Measurements from ENCODE around the gene IGSF22.

Gene IGSF22

DNA sequence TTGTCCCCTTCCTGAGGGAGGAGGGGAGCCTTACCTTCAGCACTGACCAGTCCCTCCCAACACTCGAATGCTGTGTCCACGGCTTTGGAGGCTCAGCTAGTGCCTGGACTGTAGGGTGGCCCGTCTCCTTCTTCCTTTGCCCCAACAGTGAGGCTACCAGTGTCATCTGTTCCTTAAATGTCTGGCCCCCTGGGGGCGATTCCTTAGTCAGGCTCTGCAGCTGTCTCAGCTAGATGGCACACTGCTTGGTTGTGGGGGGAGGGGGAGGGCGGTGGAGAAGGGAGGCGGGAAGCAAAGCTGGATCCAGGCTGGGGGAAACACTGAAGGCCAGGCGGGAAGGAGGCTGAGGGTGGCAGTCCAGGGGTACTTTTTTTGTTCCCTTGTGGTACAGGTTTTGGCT is at the start of gene IGSF22:
IGSF22 (minus strand) TSS at position 149 of the 400 bp plus-strand sequence. CDS start 1,952 bp downstream, outside the sequence.
- no peak within 1 kb of the TSS for H3K4me3 ChIP-seq (replicated peaks in 1 of 2; ENCODE audit: low read depth in 2 of 2, low read length in 2 of 2)
- DNase-seq (ENCODE audit: low read depth in 2 of 2) = no peak
- TF ChIP-seq, protein P1, sequence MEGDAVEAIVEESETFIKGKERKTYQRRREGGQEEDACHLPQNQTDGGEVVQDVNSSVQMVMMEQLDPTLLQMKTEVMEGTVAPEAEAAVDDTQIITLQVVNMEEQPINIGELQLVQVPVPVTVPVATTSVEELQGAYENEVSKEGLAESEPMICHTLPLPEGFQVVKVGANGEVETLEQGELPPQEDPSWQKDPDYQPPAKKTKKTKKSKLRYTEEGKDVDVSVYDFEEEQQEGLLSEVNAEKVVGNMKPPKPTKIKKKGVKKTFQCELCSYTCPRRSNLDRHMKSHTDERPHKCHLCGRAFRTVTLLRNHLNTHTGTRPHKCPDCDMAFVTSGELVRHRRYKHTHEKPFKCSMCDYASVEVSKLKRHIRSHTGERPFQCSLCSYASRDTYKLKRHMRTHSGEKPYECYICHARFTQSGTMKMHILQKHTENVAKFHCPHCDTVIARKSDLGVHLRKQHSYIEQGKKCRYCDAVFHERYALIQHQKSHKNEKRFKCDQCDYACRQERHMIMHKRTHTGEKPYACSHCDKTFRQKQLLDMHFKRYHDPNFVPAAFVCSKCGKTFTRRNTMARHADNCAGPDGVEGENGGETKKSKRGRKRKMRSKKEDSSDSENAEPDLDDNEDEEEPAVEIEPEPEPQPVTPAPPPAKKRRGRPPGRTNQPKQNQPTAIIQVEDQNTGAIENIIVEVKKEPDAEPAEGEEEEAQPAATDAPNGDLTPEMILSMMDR (IDR thresholded peaks at IDR 0.05; ENCODE audit: low read depth, low read length) = no peak

DNA sequence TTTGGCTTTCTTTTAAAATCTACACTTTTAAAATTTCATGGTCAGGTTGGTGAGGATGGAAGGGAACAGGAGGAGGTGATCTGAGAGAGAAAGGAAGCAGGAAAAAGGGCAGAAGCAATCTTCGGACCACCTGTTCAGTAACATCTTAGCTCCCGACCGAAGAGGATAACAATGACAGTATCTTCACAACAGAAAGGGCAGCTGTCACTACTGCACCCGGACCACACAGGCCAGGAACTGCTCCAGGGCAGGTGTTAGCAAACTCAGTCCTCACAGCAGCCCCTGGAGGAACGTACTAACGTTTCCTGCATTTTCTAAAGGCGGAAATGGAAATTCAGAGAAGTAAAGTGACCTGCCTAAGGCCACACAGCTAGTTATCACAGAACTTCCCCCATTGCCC is 48.8 kb upstream of the IGSF22 start:
- TF ChIP-seq, protein P1 (IDR thresholded peaks at IDR 0.05; ENCODE audit: low read depth, low read length) = no peak
- no peak for DNase-seq (ENCODE audit: low read depth in 2 of 2)
- H3K4me3 ChIP-seq (replicated peaks in 1 of 2; ENCODE audit: low read depth in 2 of 2, low read length in 2 of 2) = no peak overlapping the region

DNA sequence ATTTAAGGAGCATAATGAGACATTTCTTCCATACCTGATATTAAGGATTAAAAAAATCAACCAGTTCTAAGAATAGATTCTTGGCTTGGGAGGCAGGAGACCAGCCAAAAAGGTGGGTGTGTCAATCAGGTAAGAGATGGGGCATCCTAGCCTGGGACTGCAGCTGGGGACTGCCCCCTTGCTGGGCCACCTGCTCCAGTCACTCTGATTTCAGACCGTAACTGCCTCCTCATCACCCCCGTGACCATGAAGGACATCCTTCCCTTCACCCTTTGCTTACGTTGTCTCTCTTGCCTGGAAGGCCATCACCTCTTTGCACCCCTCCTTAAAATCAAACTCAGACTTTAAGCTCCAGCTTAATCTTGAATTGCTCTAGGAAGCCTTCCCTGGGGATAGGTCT is 47.7 kb upstream of the IGSF22 start:
- no peak for DNase-seq (ENCODE audit: low read depth in 2 of 2)
- TF ChIP-seq, protein P1 (IDR thresholded peaks at IDR 0.05; ENCODE audit: low read depth, low read length) = no peak
- H3K4me3 ChIP-seq (replicated peaks in 1 of 2; ENCODE audit: low read depth in 2 of 2, low read length in 2 of 2) = no peak overlapping the region

DNA sequence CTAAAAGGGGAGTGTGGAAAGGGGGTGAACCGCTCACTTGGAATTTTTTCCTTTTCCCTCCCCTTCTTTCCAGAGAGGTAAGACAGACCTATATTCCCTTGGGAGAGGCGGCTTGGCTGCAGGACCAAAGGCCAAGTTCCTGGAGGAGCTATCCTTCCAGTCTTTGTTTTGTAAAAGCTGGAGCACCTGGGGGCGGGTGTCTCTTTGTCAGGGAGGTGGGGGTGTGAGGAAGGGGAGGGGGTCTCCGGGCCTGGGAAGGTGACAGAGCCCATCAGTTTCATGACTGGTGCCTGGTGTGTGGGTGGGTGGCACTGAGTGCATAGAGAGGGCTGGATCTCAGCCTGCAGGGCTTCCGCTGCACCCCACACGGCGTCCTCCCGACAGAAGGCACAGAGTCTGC is 47.1 kb upstream of the IGSF22 start:
- TF ChIP-seq, protein P1 (IDR thresholded peaks at IDR 0.05; ENCODE audit: low read depth, low read length) = no peak
- no peak overlapping the region for H3K4me3 ChIP-seq (replicated peaks in 1 of 2; ENCODE audit: low read depth in 2 of 2, low read length in 2 of 2)
- DNase-seq (ENCODE audit: low read depth in 2 of 2) = no peak

DNA sequence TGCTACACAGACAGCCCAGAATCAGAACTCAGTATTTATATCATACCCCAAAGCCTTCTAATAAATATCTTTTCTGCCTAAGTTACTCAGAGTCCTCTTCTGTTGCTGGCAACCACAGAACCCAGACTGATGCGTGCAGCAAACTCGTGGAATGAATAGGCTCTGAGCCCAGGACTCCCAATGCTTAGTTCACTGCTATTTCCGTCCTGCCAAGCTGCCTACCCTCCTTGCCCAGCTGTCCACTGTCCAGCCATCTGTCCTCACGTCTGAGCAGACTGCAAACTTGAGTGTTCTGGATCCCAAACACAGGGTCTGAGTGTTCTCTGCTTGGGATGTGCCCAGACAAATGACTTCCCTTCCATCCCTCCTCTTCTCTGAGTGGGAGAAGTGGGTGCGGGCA is 46.2 kb upstream of the IGSF22 start:
- DNase-seq (ENCODE audit: low read depth in 2 of 2) = peak in 1 of 2 donors; percentile 14
- TF ChIP-seq, protein P1 (IDR thresholded peaks at IDR 0.05; ENCODE audit: low read depth, low read length) = no peak

DNA sequence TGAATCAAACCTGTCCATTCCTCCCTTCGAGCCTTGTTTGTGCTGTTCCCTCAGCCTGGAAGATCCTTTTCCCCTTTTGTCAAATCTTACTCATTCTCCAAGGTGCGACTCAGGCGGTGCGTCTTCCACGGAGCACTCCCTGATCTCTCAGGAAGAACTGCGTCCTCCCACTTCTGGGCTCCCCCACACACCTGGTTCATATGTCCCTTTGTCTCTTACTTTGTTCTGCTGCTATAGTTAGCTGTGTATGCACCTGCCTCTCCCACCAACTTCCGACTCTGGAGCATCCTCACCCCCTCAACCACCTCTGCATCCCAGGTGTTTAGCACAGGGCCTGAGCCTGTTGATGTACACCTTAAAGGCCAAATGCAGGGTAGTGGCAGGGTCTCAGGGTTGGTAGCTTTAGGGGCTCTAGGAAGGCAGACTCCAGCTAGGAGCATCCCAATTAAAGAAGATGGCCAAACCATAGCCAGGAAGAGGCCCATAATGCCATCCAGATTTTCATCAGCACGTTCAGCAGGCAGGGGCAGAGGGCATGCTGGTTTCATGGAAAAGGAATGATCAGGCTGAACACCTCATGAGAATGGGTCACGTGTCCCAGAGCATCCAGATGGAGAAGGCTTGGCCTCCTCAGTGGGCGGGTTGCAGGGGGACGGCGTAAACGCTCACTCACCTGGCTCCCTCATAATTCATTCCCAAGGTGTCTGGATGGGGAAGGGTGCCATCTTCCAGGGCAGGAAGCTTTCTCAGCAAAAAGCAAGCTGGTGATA is 45.5 kb upstream of the IGSF22 start:
- no peak for DNase-seq (ENCODE audit: low read depth in 2 of 2)
- TF ChIP-seq, protein P1 (IDR thresholded peaks at IDR 0.05; ENCODE audit: low read depth, low read length) = no peak
- no peak overlapping the region for H3K4me3 ChIP-seq (replicated peaks in 1 of 2; ENCODE audit: low read depth in 2 of 2, low read length in 2 of 2)

More for the DNA sequence above, 46.2 kb upstream of the IGSF22 start:
- H3K4me3 ChIP-seq (replicated peaks in 1 of 2; ENCODE audit: low read depth in 2 of 2, low read length in 2 of 2) = no peak overlapping the region

All from cardiac fibroblast (primary cell).